DOHH2 (cell line): ENCODE measurements around the gene IL1RL2.

Source experiments
- CTCF ChIP-seq: fragments of 200-600 bp; sonication (generic); IDR thresholded peaks from one replicate; pipeline ENCODE4 v1.5.1; 2014; ENCODE audit warnings: antibody characterized with exemption, mild to moderate bottlenecking, low read depth, low read length; ENCODE audit not compliant: poor library complexity, severe bottlenecking
- EZH2phosphoT487 ChIP-seq: fragments of 200-600 bp; sonication (generic); IDR thresholded peaks from 2 replicates; pipeline ENCODE4 v1.6.1; 2017; ENCODE audit warnings: borderline replicate concordance, mild to moderate bottlenecking, antibody characterized with exemption, low read length, moderate library complexity, mixed read lengths

GRCh38 chr2:102253140-102253752, 66.4 kb downstream of the IL1RL2 start:
- TF ChIP-seq CTCF = no peak
- TF ChIP-seq EZH2phosphoT487 = no peak
